ENCODE measurements around the gene CLEC3A. TPM values are rescaled to one million over a fixed set of nuclear protein-coding genes. Genes with fewer than 3 reads are reported as not detected.

Gene CLEC3A
- total RNA-seq, 1 experiment from 2014 or later: not detected

DNA sequence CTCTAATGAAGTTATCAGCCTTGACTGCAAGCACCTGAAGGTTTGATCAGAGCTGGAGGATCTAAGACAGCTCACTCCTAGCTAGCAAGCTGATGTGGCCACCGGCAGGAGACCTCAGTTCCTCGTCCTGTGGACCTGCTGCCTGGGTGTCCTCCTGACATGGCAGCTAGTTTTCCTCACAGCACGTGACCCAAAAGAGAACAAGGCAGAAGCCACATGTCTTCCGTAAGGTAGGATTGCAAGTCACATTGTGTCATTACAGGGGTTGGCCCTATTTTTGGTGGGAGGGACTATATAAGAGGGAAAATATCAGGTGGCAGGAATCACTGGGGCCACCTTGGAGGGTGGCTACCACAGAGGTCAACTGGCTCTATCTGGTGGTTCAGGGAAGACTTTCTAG is 59.0 kb downstream of the CLEC3A start (continued):
- TF ChIP-seq, protein P1, sequence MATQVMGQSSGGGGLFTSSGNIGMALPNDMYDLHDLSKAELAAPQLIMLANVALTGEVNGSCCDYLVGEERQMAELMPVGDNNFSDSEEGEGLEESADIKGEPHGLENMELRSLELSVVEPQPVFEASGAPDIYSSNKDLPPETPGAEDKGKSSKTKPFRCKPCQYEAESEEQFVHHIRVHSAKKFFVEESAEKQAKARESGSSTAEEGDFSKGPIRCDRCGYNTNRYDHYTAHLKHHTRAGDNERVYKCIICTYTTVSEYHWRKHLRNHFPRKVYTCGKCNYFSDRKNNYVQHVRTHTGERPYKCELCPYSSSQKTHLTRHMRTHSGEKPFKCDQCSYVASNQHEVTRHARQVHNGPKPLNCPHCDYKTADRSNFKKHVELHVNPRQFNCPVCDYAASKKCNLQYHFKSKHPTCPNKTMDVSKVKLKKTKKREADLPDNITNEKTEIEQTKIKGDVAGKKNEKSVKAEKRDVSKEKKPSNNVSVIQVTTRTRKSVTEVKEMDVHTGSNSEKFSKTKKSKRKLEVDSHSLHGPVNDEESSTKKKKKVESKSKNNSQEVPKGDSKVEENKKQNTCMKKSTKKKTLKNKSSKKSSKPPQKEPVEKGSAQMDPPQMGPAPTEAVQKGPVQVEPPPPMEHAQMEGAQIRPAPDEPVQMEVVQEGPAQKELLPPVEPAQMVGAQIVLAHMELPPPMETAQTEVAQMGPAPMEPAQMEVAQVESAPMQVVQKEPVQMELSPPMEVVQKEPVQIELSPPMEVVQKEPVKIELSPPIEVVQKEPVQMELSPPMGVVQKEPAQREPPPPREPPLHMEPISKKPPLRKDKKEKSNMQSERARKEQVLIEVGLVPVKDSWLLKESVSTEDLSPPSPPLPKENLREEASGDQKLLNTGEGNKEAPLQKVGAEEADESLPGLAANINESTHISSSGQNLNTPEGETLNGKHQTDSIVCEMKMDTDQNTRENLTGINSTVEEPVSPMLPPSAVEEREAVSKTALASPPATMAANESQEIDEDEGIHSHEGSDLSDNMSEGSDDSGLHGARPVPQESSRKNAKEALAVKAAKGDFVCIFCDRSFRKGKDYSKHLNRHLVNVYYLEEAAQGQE (IDR thresholded peaks at IDR 0.05; ENCODE audit: low read depth): no peak
- TF ChIP-seq EZH2 (IDR thresholded peaks at IDR 0.05): no peak
- no peak for TF ChIP-seq EGR1 (IDR thresholded peaks at IDR 0.05; ENCODE audit: low read depth)
- TF ChIP-seq YY1 (IDR thresholded peaks at IDR 0.05; ENCODE audit: extremely low read depth, insufficient replicate concordance, low read depth, low read length): no peak

Other genes starting within 250 kb of the CLEC3A start
- 0.10 TPM for gene VAT1L, start 234.0 kb upstream of the CLEC3A start, total RNA-seq (2021; ENCODE audit: unreplicated experiment)
- gene WWOX, start 77.1 kb downstream of the CLEC3A start, total RNA-seq (2021; ENCODE audit: unreplicated experiment): 13.7 TPM